Measurements from ENCODE around the gene FAM114A1.
A peak's percentile ranks its signal among the peaks of the same experiment; 100 is the strongest.

The FAM114A1 gene

GRCh38 chr4:38979511-38980230, 112.1 kb downstream of the FAM114A1 start:
- TF ChIP-seq CTCF (IDR thresholded peaks at IDR 0.05; ENCODE audit: insufficient read depth, low read length, missing control alignments) = no peak
- DNase-seq (ENCODE audit: low read depth, low spot score) = no peak
- POLR2A ChIA-PET = no interaction called here
- CTCF ChIA-PET = no interaction called here
- H3K4me3 ChIP-seq (ENCODE audit: low read depth, low read length) = no peak overlapping the region

GRCh38 chr4:38980903-38981676, 113.5 kb downstream of the FAM114A1 start:
- H3K4me3 ChIP-seq (ENCODE audit: low read depth, low read length) = no peak overlapping the region
- ChIA-PET CTCF (no interaction called here), POLR2A (interaction anchor here (0.7 to 0.8 kb wide), 2 partner anchors 23 to 32 kb away, joined by 3 read pairs; no protein-coding TSS in a partner anchor)
- peak; percentile 55 for DNase-seq (ENCODE audit: low read depth, low spot score)
- no peak for TF ChIP-seq CTCF (IDR thresholded peaks at IDR 0.05; ENCODE audit: insufficient read depth, low read length, missing control alignments)

GRCh38 chr4:38982361-38983095, 114.9 kb downstream of the FAM114A1 start:
- TF ChIP-seq CTCF (IDR thresholded peaks at IDR 0.05; ENCODE audit: insufficient read depth, low read length, missing control alignments) = no peak
- POLR2A ChIA-PET = no interaction called here
- CTCF ChIA-PET = no interaction called here
- no peak for DNase-seq (ENCODE audit: low read depth, low spot score)
- no peak overlapping the region for H3K4me3 ChIP-seq (ENCODE audit: low read depth, low read length)

GRCh38 chr4:38983291-38983690, 115.7 kb downstream of the FAM114A1 start:
- no peak for DNase-seq (ENCODE audit: low read depth, low spot score)
- no peak overlapping the region for H3K4me3 ChIP-seq (ENCODE audit: low read depth, low read length)
- POLR2A ChIA-PET = no interaction called here
- CTCF ChIA-PET = no interaction called here
- no peak for TF ChIP-seq CTCF (IDR thresholded peaks at IDR 0.05; ENCODE audit: insufficient read depth, low read length, missing control alignments)

GRCh38 chr4:38983787-38984598, 116.4 kb downstream of the FAM114A1 start:
- no peak for TF ChIP-seq CTCF (IDR thresholded peaks at IDR 0.05; ENCODE audit: insufficient read depth, low read length, missing control alignments)
- CTCF ChIA-PET = interaction anchor here (0.8 to 1.6 kb wide), 3 partner anchors 14 to 59 kb away, joined by 3 to 8 read pairs (median 4); no protein-coding TSS in a partner anchor
- H3K4me3 ChIP-seq (ENCODE audit: low read depth, low read length) = no peak overlapping the region
- DNase-seq (ENCODE audit: low read depth, low spot score) = no peak
- POLR2A ChIA-PET = interaction anchor here (0.6 kb wide), 1 partner anchor 73 kb away, joined by 3 read pairs; no protein-coding TSS in a partner anchor
